HFFc6 (cell line): ENCODE results near the gene MAST4. TPM values are rescaled to one million over a fixed set of nuclear protein-coding genes. Genes with fewer than 3 reads are reported as not detected.

Experiments
- DNase-seq: peaks from one replicate; pipeline ENCODE4 v3.0.0-alpha.2; 2018
- H3K27ac Mint-ChIP-seq: 2 replicates; pipeline ENCODE4 v1.8.0; 2020; ENCODE audit warnings: mild to moderate bottlenecking, mixed read lengths
- H3K27me3 Mint-ChIP-seq: 2 replicates; pipeline ENCODE4 v1.8.0; 2021; ENCODE audit warnings: mild to moderate bottlenecking, moderate library complexity, mixed read lengths; ENCODE audit not compliant: insufficient read depth
- H3K36me3 Mint-ChIP-seq: 2 replicates; pipeline ENCODE4 v1.8.0; 2021; ENCODE audit warnings: low read depth, mixed read lengths
- H3K4me1 Mint-ChIP-seq: 2 replicates; pipeline ENCODE4 v1.8.0; 2020; ENCODE audit warnings: low read depth, mixed read lengths
- H3K4me3 Mint-ChIP-seq: 2 replicates; pipeline ENCODE4 v1.8.0; 2020; ENCODE audit warnings: mild to moderate bottlenecking, moderate library complexity, mixed read lengths
- H3K9me3 Mint-ChIP-seq: 2 replicates; pipeline ENCODE4 v1.8.0; 2020; ENCODE audit warnings: mild to moderate bottlenecking, mixed read lengths
- total RNA-seq, 6 experiments: library from RNA; stranded (reverse); fragmentation: NEBNext Ultra II Directional; extraction: Animal tissue kit (Norgen Biotek cat#: 25700); gene quantifications; 2 replicates in 1 of 6; 3 replicates in 5 of 6; pipeline ENCODE4 v1.2.3, GENCODE V29; 2021
- TF ChIP-seq, protein P1 (sequence below): fragments of 200-600 bp; sonication (generic); IDR thresholded peaks from 2 replicates; pipeline ENCODE4 v1.5.0; 2021; ENCODE audit warnings: antibody characterized with exemption, mild to moderate bottlenecking

MAST4 gene
- total RNA-seq, 6 experiments from 2014 or later, result 3.0 to 5.6 (median 3.9) TPM

DNA sequence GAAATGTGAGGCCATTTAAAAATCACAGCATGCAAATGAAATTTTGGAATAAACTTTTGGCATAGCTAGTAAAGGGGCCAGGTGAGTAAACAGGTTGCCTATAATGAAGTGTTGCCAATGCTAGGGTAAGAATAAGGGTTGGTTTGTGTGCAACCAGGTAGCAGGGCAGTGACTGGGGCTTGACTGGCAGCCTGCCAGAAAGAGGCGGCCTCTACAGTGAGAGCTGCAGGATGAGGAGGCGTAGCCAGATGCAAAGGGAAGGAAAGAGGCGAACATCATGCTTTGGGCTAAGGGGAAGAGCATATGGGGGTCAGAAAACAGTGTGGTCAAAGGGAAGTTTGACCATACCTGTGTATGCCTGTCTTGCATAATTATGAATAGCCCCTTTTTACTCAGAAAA, 70.6 kb downstream of the MAST4 start:
- Mint-ChIP-seq H3K9me3 (peaks cover 4% of the 10 kb centered on the region; the same call in 1 of the 2 replicates), H3K27ac (no peak overlapping the region), H3K27me3 (peaks cover 6% of the 10 kb centered on the region), H3K4me3 (no peak overlapping the region), H3K4me1 (no peaks in the 10 kb centered on the region), H3K36me3 (no peaks in the 10 kb centered on the region)
- TF ChIP-seq, protein P1, sequence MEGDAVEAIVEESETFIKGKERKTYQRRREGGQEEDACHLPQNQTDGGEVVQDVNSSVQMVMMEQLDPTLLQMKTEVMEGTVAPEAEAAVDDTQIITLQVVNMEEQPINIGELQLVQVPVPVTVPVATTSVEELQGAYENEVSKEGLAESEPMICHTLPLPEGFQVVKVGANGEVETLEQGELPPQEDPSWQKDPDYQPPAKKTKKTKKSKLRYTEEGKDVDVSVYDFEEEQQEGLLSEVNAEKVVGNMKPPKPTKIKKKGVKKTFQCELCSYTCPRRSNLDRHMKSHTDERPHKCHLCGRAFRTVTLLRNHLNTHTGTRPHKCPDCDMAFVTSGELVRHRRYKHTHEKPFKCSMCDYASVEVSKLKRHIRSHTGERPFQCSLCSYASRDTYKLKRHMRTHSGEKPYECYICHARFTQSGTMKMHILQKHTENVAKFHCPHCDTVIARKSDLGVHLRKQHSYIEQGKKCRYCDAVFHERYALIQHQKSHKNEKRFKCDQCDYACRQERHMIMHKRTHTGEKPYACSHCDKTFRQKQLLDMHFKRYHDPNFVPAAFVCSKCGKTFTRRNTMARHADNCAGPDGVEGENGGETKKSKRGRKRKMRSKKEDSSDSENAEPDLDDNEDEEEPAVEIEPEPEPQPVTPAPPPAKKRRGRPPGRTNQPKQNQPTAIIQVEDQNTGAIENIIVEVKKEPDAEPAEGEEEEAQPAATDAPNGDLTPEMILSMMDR, result no peak
- no peak for DNase-seq

DNA sequence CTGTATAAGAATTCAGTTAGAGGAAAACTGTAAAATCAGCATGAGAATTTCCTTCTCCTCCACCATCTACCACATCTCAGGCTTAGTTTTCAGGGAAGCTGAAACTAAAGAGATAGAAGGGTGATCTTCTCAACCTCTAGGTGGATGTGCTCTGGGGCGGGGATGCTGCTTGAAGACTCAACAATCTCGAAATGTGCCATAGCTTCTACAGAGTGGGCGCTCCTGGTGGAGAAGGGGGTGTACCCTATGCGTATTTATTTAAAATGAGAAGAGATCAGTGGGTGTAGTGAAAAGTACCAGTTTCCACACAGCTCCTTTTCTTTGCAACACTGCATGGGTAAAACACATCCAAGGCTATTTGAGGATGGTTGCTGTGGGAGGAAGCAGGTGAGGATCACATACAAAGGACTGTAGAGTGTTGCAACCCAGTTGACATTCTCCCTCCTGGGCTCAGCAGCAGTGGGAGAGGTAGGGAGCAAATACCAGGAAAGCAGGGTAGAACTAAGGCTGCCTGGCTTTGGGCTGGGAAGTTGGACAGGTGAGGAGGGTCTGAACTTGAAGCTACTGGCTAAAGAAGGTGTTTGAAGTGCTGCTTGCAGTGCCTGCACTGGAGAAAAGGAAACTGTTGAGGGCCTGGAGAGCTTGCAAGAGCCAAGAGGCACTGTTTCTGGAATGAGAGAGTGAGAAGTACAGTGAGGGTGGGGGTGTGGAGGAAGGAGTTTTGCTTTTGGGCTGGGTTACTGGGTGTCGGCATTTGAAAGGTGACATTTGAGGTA, 73.1 kb downstream of the MAST4 start:
- TF ChIP-seq, protein P1, result no peak
- H3K9me3 Mint-ChIP-seq, result no peaks in the 10 kb centered on the region
- no peaks in the 10 kb centered on the region for H3K36me3 Mint-ChIP-seq
- no peak overlapping the region for H3K4me3 Mint-ChIP-seq
- peaks cover 6% of the 10 kb centered on the region for H3K27me3 Mint-ChIP-seq
- no peaks in the 10 kb centered on the region for H3K4me1 Mint-ChIP-seq
- no peak for DNase-seq
- H3K27ac Mint-ChIP-seq, result no peak overlapping the region

DNA sequence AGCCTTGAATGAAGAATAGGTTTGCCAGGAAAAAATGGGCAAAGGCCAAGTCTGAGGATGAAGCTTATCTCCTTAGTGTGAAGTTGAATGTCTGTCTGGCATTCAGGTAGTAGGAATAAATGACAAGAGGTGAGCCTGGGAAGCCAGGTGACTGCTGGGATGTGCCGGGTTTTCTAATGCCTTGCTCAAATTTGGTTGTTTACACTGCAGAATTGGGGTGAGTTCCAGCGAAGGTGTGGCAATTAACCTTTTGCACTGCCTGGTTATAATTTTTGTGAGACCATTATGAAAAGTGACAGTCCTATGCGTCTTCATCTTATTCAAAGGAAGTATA, 73.6 kb downstream of the MAST4 start:
- Mint-ChIP-seq H3K9me3 (no peaks in the 10 kb centered on the region), H3K36me3 (no peaks in the 10 kb centered on the region), H3K4me3 (no peak overlapping the region), H3K27me3 (peaks cover 7% of the 10 kb centered on the region), H3K27ac (no peak overlapping the region), H3K4me1 (no peaks in the 10 kb centered on the region)
- DNase-seq, result no peak
- TF ChIP-seq, protein P1, result no peak

DNA sequence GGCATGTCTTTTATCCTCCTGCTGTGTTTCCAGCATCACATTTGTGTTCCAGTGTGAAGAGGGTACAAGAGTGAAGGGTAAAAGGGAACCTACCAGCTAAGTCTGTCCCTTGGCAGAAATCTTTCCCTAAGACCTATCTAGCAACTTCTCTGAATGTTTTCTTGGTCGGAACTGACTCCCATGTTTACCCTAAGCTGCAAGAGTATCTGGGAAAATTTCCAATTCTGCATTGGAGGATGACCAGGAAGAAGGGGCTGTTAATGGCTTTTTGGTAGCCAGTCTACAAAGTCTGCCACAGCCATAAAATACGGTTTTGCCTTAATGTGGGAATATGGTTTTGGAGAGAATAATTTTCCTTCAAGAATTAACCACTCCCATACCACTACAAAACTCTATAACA, 75.1 kb downstream of the MAST4 start:
- H3K4me3 Mint-ChIP-seq, result no peak overlapping the region
- TF ChIP-seq, protein P1, result no peak
- no peaks in the 10 kb centered on the region for H3K9me3 Mint-ChIP-seq
- H3K4me1 Mint-ChIP-seq, result no peaks in the 10 kb centered on the region
- H3K27ac Mint-ChIP-seq, result no peak overlapping the region
- H3K36me3 Mint-ChIP-seq, result no peaks in the 10 kb centered on the region
- H3K27me3 Mint-ChIP-seq, result peaks cover 7% of the 10 kb centered on the region
- no peak for DNase-seq

DNA sequence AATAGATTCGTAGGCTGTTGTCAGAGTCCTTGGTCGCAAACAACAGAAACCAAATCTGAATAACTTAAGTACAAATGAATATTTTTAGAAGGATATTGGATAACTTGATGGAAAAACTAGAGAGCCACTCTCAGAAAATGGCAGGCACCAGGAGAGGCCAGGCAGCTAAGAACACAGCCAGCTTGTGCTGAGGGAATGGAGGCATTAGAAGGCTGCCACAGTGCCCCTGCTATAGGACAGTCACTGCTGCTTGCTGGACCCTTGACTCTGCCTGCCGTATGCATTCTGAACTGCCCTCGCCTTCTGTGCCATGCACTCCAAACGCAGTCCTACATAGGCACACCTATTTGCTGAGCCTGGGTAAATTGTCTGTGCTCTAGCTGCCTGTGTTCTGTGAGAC, 78.6 kb downstream of the MAST4 start:
- DNase-seq, result no peak
- Mint-ChIP-seq H3K36me3 (no peaks in the 10 kb centered on the region), H3K4me3 (no peak overlapping the region), H3K27ac (no peak overlapping the region), H3K27me3 (peaks cover 5% of the 10 kb centered on the region), H3K4me1 (no peaks in the 10 kb centered on the region), H3K9me3 (no peaks in the 10 kb centered on the region)
- TF ChIP-seq, protein P1, result no peak
